Caco-2 (cell line): Measurements from ENCODE around the gene PGM1. TPM values are rescaled to one million over a fixed set of nuclear protein-coding genes. Genes with fewer than 3 reads are reported as not detected.

Experiments
- BruUV-seq: library from RNA; stranded (reverse); fragments of 400-500 nt; replicated peaks from 2 replicates; lab custom pipeline; 2021; lab: Mats Ljungman, UMichigan
- CTCF ChIA-PET: fragments of 300-600 bp; sonication (Branson Sonifier 250); formaldehyde crosslinking; loops from one replicate; lab custom pipeline; 2022; ENCODE audit warnings: antibody characterized with exemption; lab: Charles Lee
- POLR2A ChIA-PET: fragments of 300-600 bp; sonication (Branson Sonifier 250); formaldehyde crosslinking; loops from one replicate; lab custom pipeline; 2022; ENCODE audit warnings: antibody characterized with exemption; lab: Charles Lee
- DNase-seq, 2 experiments: peaks; one replicate each; pipeline versions ENCODE4 v3.0.0 to v3.0.0-alpha.2; 2020 to 2022
- H3K27me3 ChIP-seq: replicated peaks from 2 replicates; pipeline ENCODE4 v1.6.0; 2011; ENCODE audit warnings: low read length; ENCODE audit not compliant: control insufficient read depth, insufficient read depth
- H3K36me3 ChIP-seq: 2 replicates; pipeline ENCODE4 v1.5.1; 2011; ENCODE audit warnings: low read length; ENCODE audit not compliant: control insufficient read depth, insufficient read depth
- H3K4me1 ChIP-seq: fragments of 250-450 bp; sonication (Bioruptor Pico); 2 replicates; pipeline ENCODE4 v1.5.1; 2020; ENCODE audit warnings: mild to moderate bottlenecking
- H3K4me3 ChIP-seq: 2 replicates; pipeline ENCODE4 v1.5.1; 2011; ENCODE audit warnings: low read depth, mild to moderate bottlenecking, control low read depth, low read length
- H3K9me3 ChIP-seq: fragments of 250-450 bp; sonication (Bioruptor Pico); 2 replicates; pipeline ENCODE4 v1.5.1; 2020; ENCODE audit warnings: mild to moderate bottlenecking, moderate library complexity
- H3K27ac Mint-ChIP-seq: one replicate; pipeline ENCODE4 v1.8.0; 2022; ENCODE audit warnings: mixed read lengths; ENCODE audit not compliant: unreplicated experiment
- H3K27me3 Mint-ChIP-seq: one replicate; pipeline ENCODE4 v1.8.0; 2022; ENCODE audit warnings: mixed read lengths; ENCODE audit not compliant: insufficient read depth, unreplicated experiment
- H3K36me3 Mint-ChIP-seq: one replicate; pipeline ENCODE4 v1.8.0; 2022; ENCODE audit warnings: mild to moderate bottlenecking, mixed read lengths; ENCODE audit not compliant: insufficient read depth, unreplicated experiment
- H3K4me1 Mint-ChIP-seq: one replicate; pipeline ENCODE4 v1.8.0; 2022; ENCODE audit warnings: low read depth, mixed read lengths; ENCODE audit not compliant: unreplicated experiment
- H3K4me3 Mint-ChIP-seq: one replicate; pipeline ENCODE4 v1.8.0; 2022; ENCODE audit warnings: mild to moderate bottlenecking, moderate library complexity, mixed read lengths; ENCODE audit not compliant: unreplicated experiment
- H3K9me3 Mint-ChIP-seq: one replicate; pipeline ENCODE4 v1.8.0; 2022; ENCODE audit warnings: mixed read lengths; ENCODE audit not compliant: unreplicated experiment
- CTCF ChIP-seq, 2 experiments: fragments of 200-600 bp in 1 of 2; IDR thresholded peaks; 1 replicate in 1 of 2; 2 replicates in 1 of 2; pipeline versions ENCODE4 v1.5.1 to v1.8.0; 2011 to 2022; ENCODE audit warnings: antibody characterized with exemption in 1 of 2, control low read depth in 1 of 2, inconsistent platforms in 1 of 2, low read depth in 1 of 2, low read length in 1 of 2, mild to moderate bottlenecking in 1 of 2, moderate library complexity in 1 of 2; ENCODE audit not compliant: insufficient read depth in 1 of 2, severe bottlenecking in 1 of 2, unreplicated experiment in 1 of 2
- intact Hi-C: fragments of 100-400 bp; cut with micrococcal nuclease; formaldehyde crosslinking; loops from one replicate; pipeline ENCODE4 v1.10.0; 2022; ENCODE audit not compliant: unreplicated experiment
- total RNA-seq: library from RNA; stranded (reverse); gene quantifications from 2 replicates; pipeline ENCODE4 v1.2.3, GENCODE V29; 2022

The PGM1 gene
- total RNA-seq, 1 experiment from 2014 or later: 22.5 TPM

- H3K27ac Mint-ChIP-seq: no peak overlapping the region
- Histone ChIP-seq H3K4me3 (no peak overlapping the region), H3K9me3 (no peaks in the 10 kb centered on the region), H3K36me3 (no peaks in the 10 kb centered on the region), H3K4me1 (peaks cover 5% of the 10 kb centered on the region; the same call in 1 of the 2 replicates), H3K27me3 (no peaks in the 10 kb centered on the region)
- no peaks in the 10 kb centered on the region for H3K27me3 Mint-ChIP-seq
- no peak for TF ChIP-seq CTCF (IDR thresholded peaks at IDR 0.05; ENCODE audit: insufficient read depth in 1 of 2, low read depth in 1 of 2, low read length in 1 of 2, severe bottlenecking in 1 of 2, unreplicated experiment in 1 of 2)
- intact Hi-C loops: no loop called here
- ChIA-PET CTCF (no interaction called here), POLR2A (no interaction called here)
- H3K9me3 Mint-ChIP-seq: peaks cover 12% of the 10 kb centered on the region
- DNase-seq: no peak
- H3K4me3 Mint-ChIP-seq: no peak overlapping the region
- BruUV-seq: no TSS peak
- peaks cover 7% of the 10 kb centered on the region for H3K4me1 Mint-ChIP-seq
- H3K36me3 Mint-ChIP-seq: no peaks in the 10 kb centered on the region
Measured at GRCh38 chr1:63688302-63688890, 95.2 kb downstream of the PGM1 start.

GRCh38 chr1:63690966-63691700, 97.9 kb downstream of the PGM1 start:
- Mint-ChIP-seq H3K4me3 (no peak overlapping the region), H3K36me3 (no peaks in the 10 kb centered on the region), H3K9me3 (peaks cover 11% of the 10 kb centered on the region), H3K27ac (no peak overlapping the region), H3K4me1 (peaks cover 14% of the 10 kb centered on the region), H3K27me3 (no peaks in the 10 kb centered on the region)
- no peak for DNase-seq
- ChIA-PET POLR2A (interaction anchor here (1.0 to 1.5 kb wide), 2 partner anchors 28 to 265 kb away, joined by 3 to 8 read pairs; no protein-coding TSS in a partner anchor), CTCF (interaction anchor here (0.7 to 1.9 kb wide), 22 partner anchors 10 to 557 kb away, joined by 3 to 28 read pairs (median 5); partner anchors contain the start of gene ROR1)
- no peaks in the 10 kb centered on the region for H3K9me3 ChIP-seq
- no TSS peak for BruUV-seq
- no peaks in the 10 kb centered on the region for H3K27me3 ChIP-seq
- no peaks in the 10 kb centered on the region for H3K36me3 ChIP-seq
- H3K4me1 ChIP-seq: peaks cover 5% of the 10 kb centered on the region; the same call in 1 of the 2 replicates
- TF ChIP-seq CTCF (IDR thresholded peaks at IDR 0.05; ENCODE audit: insufficient read depth in 1 of 2, low read depth in 1 of 2, low read length in 1 of 2, severe bottlenecking in 1 of 2, unreplicated experiment in 1 of 2): no peak
- no peak overlapping the region for H3K4me3 ChIP-seq
- intact Hi-C loops: loop anchor here (1.0 to 5.0 kb wide), 3 partner anchors 76 to 551 kb away; no protein-coding TSS in a partner anchor

GRCh38 chr1:63691701-63692425, 98.7 kb downstream of the PGM1 start:
- TF ChIP-seq CTCF (IDR thresholded peaks at IDR 0.05; ENCODE audit: insufficient read depth in 1 of 2, low read depth in 1 of 2, low read length in 1 of 2, severe bottlenecking in 1 of 2, unreplicated experiment in 1 of 2): peak; percentile 54 to 66
- CTCF ChIA-PET: interaction anchor here (0.6 to 1.9 kb wide), 27 partner anchors 10 to 556 kb away, joined by 3 to 28 read pairs (median 4); partner anchors contain the start of gene ROR1
- no peaks in the 10 kb centered on the region for H3K36me3 ChIP-seq
- peaks cover 5% of the 10 kb centered on the region; the same call in 1 of the 2 replicates for H3K4me1 ChIP-seq
- Mint-ChIP-seq H3K27me3 (no peaks in the 10 kb centered on the region), H3K4me3 (no peak overlapping the region), H3K36me3 (no peaks in the 10 kb centered on the region), H3K9me3 (peaks cover 4% of the 10 kb centered on the region), H3K27ac (no peak overlapping the region), H3K4me1 (peaks cover 18% of the 10 kb centered on the region)
- peak; percentile 62 to 73 for DNase-seq
- intact Hi-C loops: loop anchor here (1.0 to 5.0 kb wide), 6 partner anchors 25 to 550 kb away; no protein-coding TSS in a partner anchor
- no TSS peak for BruUV-seq
- H3K9me3 ChIP-seq: no peaks in the 10 kb centered on the region
- no peaks in the 10 kb centered on the region for H3K27me3 ChIP-seq
- no peak overlapping the region for H3K4me3 ChIP-seq
- POLR2A ChIA-PET: interaction anchor here (1.0 to 1.5 kb wide), 3 partner anchors 26 to 264 kb away, joined by 3 to 10 read pairs (median 8); no protein-coding TSS in a partner anchor
